Ishikawa (cell line): ENCODE data around the gene MEIS1.

Experiments used
- CEBPB ChIP-seq: IDR thresholded peaks from 2 replicates; pipeline ENCODE4 v1.6.1; 2012
- CREB1 ChIP-seq: IDR thresholded peaks from 2 replicates; pipeline ENCODE4 v1.6.1; 2012; ENCODE audit warnings: low read depth
- EP300 ChIP-seq: IDR thresholded peaks from 2 replicates; pipeline ENCODE4 v1.6.1; 2012; ENCODE audit warnings: borderline replicate concordance
- FOXM1 ChIP-seq: IDR thresholded peaks from 2 replicates; pipeline ENCODE4 v1.6.1; 2012; ENCODE audit warnings: low read depth, borderline replicate concordance
- NFIC ChIP-seq: IDR thresholded peaks from 2 replicates; pipeline ENCODE4 v1.6.1; 2012
- RAD21 ChIP-seq: IDR thresholded peaks from 2 replicates; pipeline ENCODE4 v1.6.1; 2012; ENCODE audit warnings: low read depth
- TAF1 ChIP-seq: IDR thresholded peaks from 2 replicates; pipeline ENCODE4 v1.6.1; 2012; ENCODE audit warnings: low read depth, mild to moderate bottlenecking
- TCF12 ChIP-seq: IDR thresholded peaks from 2 replicates; pipeline ENCODE4 v1.6.1; 2012; ENCODE audit warnings: low read depth
- YY1 ChIP-seq: IDR thresholded peaks from 2 replicates; pipeline ENCODE4 v1.6.1; 2012; ENCODE audit warnings: low read depth
- TF ChIP-seq, protein P1 (sequence below): IDR thresholded peaks from 2 replicates; pipeline ENCODE4 v1.6.1; 2012
- TF ChIP-seq, protein P2 (sequence below): IDR thresholded peaks from 2 replicates; pipeline ENCODE4 v1.6.1; 2012
- TF ChIP-seq, protein P3 (sequence below): IDR thresholded peaks from 2 replicates; pipeline ENCODE4 v1.6.1; 2012; ENCODE audit warnings: low read depth, mild to moderate bottlenecking

DNA sequence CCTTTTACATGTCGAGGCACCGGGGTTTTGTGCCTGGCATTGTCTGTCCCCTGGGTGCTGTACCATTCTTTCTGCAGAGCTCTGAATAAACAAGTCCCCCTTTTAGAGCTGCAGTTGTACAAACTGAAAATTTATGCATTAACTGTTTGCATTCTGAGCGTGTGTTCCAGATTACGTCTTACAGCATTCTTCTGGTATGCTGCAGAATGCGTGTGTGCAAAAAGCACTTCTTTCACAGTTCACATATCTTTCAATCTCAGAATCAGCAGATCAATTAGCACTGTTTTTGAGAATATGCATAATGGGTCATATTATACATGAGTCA, 27.5 kb downstream of the MEIS1 start:
- TF ChIP-seq TAF1: no peak
- TF ChIP-seq CEBPB: no peak
- no peak for TF ChIP-seq EP300
- TF ChIP-seq CREB1: no peak
- TF ChIP-seq NFIC: no peak
- TF ChIP-seq, protein P1, sequence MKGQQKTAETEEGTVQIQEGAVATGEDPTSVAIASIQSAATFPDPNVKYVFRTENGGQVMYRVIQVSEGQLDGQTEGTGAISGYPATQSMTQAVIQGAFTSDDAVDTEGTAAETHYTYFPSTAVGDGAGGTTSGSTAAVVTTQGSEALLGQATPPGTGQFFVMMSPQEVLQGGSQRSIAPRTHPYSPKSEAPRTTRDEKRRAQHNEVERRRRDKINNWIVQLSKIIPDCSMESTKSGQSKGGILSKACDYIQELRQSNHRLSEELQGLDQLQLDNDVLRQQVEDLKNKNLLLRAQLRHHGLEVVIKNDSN: no peak
- no peak for TF ChIP-seq TCF12
- TF ChIP-seq, protein P2, sequence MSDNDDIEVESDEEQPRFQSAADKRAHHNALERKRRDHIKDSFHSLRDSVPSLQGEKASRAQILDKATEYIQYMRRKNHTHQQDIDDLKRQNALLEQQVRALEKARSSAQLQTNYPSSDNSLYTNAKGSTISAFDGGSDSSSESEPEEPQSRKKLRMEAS: no peak
- TF ChIP-seq, protein P3, sequence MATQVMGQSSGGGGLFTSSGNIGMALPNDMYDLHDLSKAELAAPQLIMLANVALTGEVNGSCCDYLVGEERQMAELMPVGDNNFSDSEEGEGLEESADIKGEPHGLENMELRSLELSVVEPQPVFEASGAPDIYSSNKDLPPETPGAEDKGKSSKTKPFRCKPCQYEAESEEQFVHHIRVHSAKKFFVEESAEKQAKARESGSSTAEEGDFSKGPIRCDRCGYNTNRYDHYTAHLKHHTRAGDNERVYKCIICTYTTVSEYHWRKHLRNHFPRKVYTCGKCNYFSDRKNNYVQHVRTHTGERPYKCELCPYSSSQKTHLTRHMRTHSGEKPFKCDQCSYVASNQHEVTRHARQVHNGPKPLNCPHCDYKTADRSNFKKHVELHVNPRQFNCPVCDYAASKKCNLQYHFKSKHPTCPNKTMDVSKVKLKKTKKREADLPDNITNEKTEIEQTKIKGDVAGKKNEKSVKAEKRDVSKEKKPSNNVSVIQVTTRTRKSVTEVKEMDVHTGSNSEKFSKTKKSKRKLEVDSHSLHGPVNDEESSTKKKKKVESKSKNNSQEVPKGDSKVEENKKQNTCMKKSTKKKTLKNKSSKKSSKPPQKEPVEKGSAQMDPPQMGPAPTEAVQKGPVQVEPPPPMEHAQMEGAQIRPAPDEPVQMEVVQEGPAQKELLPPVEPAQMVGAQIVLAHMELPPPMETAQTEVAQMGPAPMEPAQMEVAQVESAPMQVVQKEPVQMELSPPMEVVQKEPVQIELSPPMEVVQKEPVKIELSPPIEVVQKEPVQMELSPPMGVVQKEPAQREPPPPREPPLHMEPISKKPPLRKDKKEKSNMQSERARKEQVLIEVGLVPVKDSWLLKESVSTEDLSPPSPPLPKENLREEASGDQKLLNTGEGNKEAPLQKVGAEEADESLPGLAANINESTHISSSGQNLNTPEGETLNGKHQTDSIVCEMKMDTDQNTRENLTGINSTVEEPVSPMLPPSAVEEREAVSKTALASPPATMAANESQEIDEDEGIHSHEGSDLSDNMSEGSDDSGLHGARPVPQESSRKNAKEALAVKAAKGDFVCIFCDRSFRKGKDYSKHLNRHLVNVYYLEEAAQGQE: no peak
- no peak for TF ChIP-seq RAD21
- no peak for TF ChIP-seq YY1
- TF ChIP-seq FOXM1: no peak
